HFFc6 (cell line): ENCODE results near the gene GNAT3. TPM values are rescaled to one million over a fixed set of nuclear protein-coding genes. Genes with fewer than 3 reads are reported as not detected.

Experiments used
- DNase-seq: peaks from one replicate; pipeline ENCODE4 v3.0.0-alpha.2; 2018
- H3K27ac Mint-ChIP-seq: 2 replicates; pipeline ENCODE4 v1.8.0; 2020; ENCODE audit warnings: mild to moderate bottlenecking, mixed read lengths
- H3K27me3 Mint-ChIP-seq: 2 replicates; pipeline ENCODE4 v1.8.0; 2021; ENCODE audit warnings: mild to moderate bottlenecking, moderate library complexity, mixed read lengths; ENCODE audit not compliant: insufficient read depth
- H3K36me3 Mint-ChIP-seq: 2 replicates; pipeline ENCODE4 v1.8.0; 2021; ENCODE audit warnings: low read depth, mixed read lengths
- H3K4me1 Mint-ChIP-seq: 2 replicates; pipeline ENCODE4 v1.8.0; 2020; ENCODE audit warnings: low read depth, mixed read lengths
- H3K4me3 Mint-ChIP-seq: 2 replicates; pipeline ENCODE4 v1.8.0; 2020; ENCODE audit warnings: mild to moderate bottlenecking, moderate library complexity, mixed read lengths
- H3K9me3 Mint-ChIP-seq: 2 replicates; pipeline ENCODE4 v1.8.0; 2020; ENCODE audit warnings: mild to moderate bottlenecking, mixed read lengths
- CTCF ChIP-seq: fragments of 200-600 bp; sonication (generic); IDR thresholded peaks from 2 replicates; pipeline ENCODE4 v1.5.0; 2021; ENCODE audit warnings: antibody characterized with exemption, mild to moderate bottlenecking
- total RNA-seq, 6 experiments: library from RNA; stranded (reverse); fragmentation: NEBNext Ultra II Directional; extraction: Animal tissue kit (Norgen Biotek cat#: 25700); gene quantifications; 2 replicates in 1 of 6; 3 replicates in 5 of 6; pipeline ENCODE4 v1.2.3, GENCODE V29; 2021

GNAT3 gene
- total RNA-seq, 6 experiments from 2014 or later = 0.26 TPM; not detected in 5

DNA sequence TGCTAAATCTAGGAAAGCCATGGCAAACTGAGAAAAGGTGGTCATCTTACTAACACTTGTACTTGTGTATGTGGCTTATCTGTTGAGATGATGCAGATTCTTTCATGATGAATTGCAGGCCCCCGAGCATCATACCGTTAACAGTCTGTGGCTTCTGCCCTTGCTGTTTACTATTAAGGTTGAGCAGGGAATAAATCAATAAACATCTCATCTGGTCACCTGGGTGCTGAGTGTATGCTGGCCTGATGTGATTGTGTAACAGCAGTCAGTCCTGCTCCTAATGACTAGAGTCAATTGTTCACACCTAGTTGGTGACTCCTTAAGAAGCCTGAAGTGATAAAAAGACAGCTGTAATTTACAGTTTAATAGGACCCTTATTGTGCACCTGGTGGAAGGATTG lies 8.3 kb upstream of the GNAT3 start:
- no peak overlapping the region; the same call in 1 of the 2 replicates for H3K27ac Mint-ChIP-seq
- no peak for DNase-seq

GRCh38 chr7:80517282-80517747 lies 5.5 kb upstream of the GNAT3 start:
- peaks cover 24% of the 10 kb centered on the region for H3K4me1 Mint-ChIP-seq
- no peaks in the 10 kb centered on the region; the same call in 1 of the 2 replicates for H3K27me3 Mint-ChIP-seq

More for the DNA sequence above, 8.3 kb upstream of the GNAT3 start:
- Mint-ChIP-seq H3K27me3 (no peaks in the 10 kb centered on the region), H3K9me3 (no peaks in the 10 kb centered on the region), H3K36me3 (no peaks in the 10 kb centered on the region), H3K4me1 (peaks cover 29% of the 10 kb centered on the region), H3K4me3 (no peak overlapping the region)
- TF ChIP-seq CTCF = no peak

GRCh38 chr7:80515298-80515697 lies 3.4 kb upstream of the GNAT3 start:
- no peaks in the 10 kb centered on the region for H3K9me3 Mint-ChIP-seq
- no peaks in the 10 kb centered on the region for H3K36me3 Mint-ChIP-seq

More at GRCh38 chr7:80517282-80517747, 5.5 kb upstream of the GNAT3 start:
- no peak for DNase-seq
- Mint-ChIP-seq H3K9me3 (no peaks in the 10 kb centered on the region), H3K36me3 (no peaks in the 10 kb centered on the region), H3K4me3 (no peak overlapping the region), H3K27ac (no peak overlapping the region)
- TF ChIP-seq CTCF = no peak

GRCh38 chr7:80510021-80510420 lies 1.8 kb downstream of the GNAT3 start:
- DNase-seq = no peak
- Mint-ChIP-seq H3K4me3 (no peak overlapping the region), H3K36me3 (no peaks in the 10 kb centered on the region), H3K9me3 (no peaks in the 10 kb centered on the region), H3K27ac (no peak overlapping the region), H3K27me3 (no peaks in the 10 kb centered on the region; the same call in 1 of the 2 replicates), H3K4me1 (peaks cover 22% of the 10 kb centered on the region)
- TF ChIP-seq CTCF = no peak

More at GRCh38 chr7:80515298-80515697, 3.4 kb upstream of the GNAT3 start:
- Mint-ChIP-seq H3K4me3 (no peak overlapping the region), H3K27ac (no peak overlapping the region), H3K27me3 (no peaks in the 10 kb centered on the region; the same call in 1 of the 2 replicates), H3K4me1 (peaks cover 20% of the 10 kb centered on the region)
- no peak for TF ChIP-seq CTCF
- no peak for DNase-seq

DNA sequence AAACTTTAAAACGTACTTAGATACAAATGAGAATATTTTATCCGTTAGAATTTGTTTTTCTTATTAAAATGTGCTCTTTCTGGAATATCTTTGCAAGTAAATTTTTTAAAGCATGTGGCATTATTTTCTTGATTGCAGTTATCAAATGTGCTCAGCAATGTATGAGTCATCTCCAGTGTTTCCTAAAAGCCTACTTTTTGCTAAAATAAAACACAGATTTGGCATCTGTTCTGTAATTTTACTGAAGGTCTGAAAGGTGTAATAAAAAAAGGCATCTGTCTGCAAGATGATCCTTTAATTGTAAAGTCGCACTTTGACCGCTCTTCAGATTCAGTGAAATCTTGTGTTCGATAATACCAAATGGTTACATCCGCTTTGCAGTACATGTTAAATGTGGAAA lies 3.4 kb downstream of the GNAT3 start:
- H3K36me3 Mint-ChIP-seq = no peaks in the 10 kb centered on the region
- H3K4me1 Mint-ChIP-seq = peaks cover 22% of the 10 kb centered on the region
- H3K27ac Mint-ChIP-seq = peak overlapping the region; percentile 25; the same call in 1 of the 2 replicates
- no peak for DNase-seq
- no peak overlapping the region for H3K4me3 Mint-ChIP-seq
- no peaks in the 10 kb centered on the region; the same call in 1 of the 2 replicates for H3K27me3 Mint-ChIP-seq
- H3K9me3 Mint-ChIP-seq = no peaks in the 10 kb centered on the region
- TF ChIP-seq CTCF = no peak
